ENCODE data around the gene ERICH2.

The ERICH2 gene

GRCh38 chr2:170739507-170740046, 30.6 kb upstream of the ERICH2 start:
- Histone ChIP-seq H3K4me3 (ENCODE audit: low read length) (no peak overlapping the region), H3K27me3 (replicated peaks; ENCODE audit: insufficient read depth, low read length) (no peaks in the 10 kb centered on the region), H3K27ac (ENCODE audit: low read length) (no peak overlapping the region), H3K79me2 (ENCODE audit: low read length) (no peaks in the 10 kb centered on the region), H3K4me1 (ENCODE audit: low read length) (no peaks in the 10 kb centered on the region), H3K9me2 (replicated peaks; ENCODE audit: insufficient read depth, low read length) (no peaks in the 10 kb centered on the region), H3K4me2 (ENCODE audit: low read depth, low read length) (no peak overlapping the region), H2AFZ (ENCODE audit: low read length) (no peak overlapping the region), H3K36me3 (replicated peaks; ENCODE audit: insufficient read depth, low read length) (no peaks in the 10 kb centered on the region), H3K9ac (ENCODE audit: low read length) (no peak overlapping the region), H4K20me1 (ENCODE audit: insufficient read depth, low read length) (no peaks in the 10 kb centered on the region), H3K9me3 (replicated peaks; ENCODE audit: insufficient read depth, low read length) (no peaks in the 10 kb centered on the region), H3F3A (ENCODE audit: insufficient read depth, low read length) (no peaks in the 10 kb centered on the region)
- DNase-seq, result no peak
- TF ChIP-seq EZH2 (optimal IDR thresholded peaks at IDR 0.05; ENCODE audit: low read depth, low read length), result no peak
- TF ChIP-seq CTCF (IDR thresholded peaks at IDR 0.05; ENCODE audit: low read length), result no peak
- no peak for TF ChIP-seq EZH2phosphoT487 (IDR thresholded peaks at IDR 0.05; ENCODE audit: low read length)

- no peaks in the 10 kb centered on the region for H3K27me3 ChIP-seq (replicated peaks; ENCODE audit: insufficient read depth, low read length)
- no peaks in the 10 kb centered on the region for H3K4me1 ChIP-seq (ENCODE audit: low read length)
- TF ChIP-seq EZH2phosphoT487 (IDR thresholded peaks at IDR 0.05; ENCODE audit: low read length) (no peak), EZH2 (optimal IDR thresholded peaks at IDR 0.05; ENCODE audit: low read depth, low read length) (no peak), CTCF (IDR thresholded peaks at IDR 0.05; ENCODE audit: low read length) (no peak)
- no peak for DNase-seq
- no peaks in the 10 kb centered on the region for H3K79me2 ChIP-seq (ENCODE audit: low read length)
- H3K27ac ChIP-seq (ENCODE audit: low read length), result no peak overlapping the region
- no peak overlapping the region for H3K4me2 ChIP-seq (ENCODE audit: low read depth, low read length)
- no peak overlapping the region for H3K4me3 ChIP-seq (ENCODE audit: low read length)
- H3F3A ChIP-seq (ENCODE audit: insufficient read depth, low read length), result no peaks in the 10 kb centered on the region
- no peak overlapping the region for H3K9ac ChIP-seq (ENCODE audit: low read length)
- H2AFZ ChIP-seq (ENCODE audit: low read length), result no peak overlapping the region
- no peaks in the 10 kb centered on the region for H3K9me2 ChIP-seq (replicated peaks; ENCODE audit: insufficient read depth, low read length)
- H3K9me3 ChIP-seq (replicated peaks; ENCODE audit: insufficient read depth, low read length), result no peaks in the 10 kb centered on the region
- H4K20me1 ChIP-seq (ENCODE audit: insufficient read depth, low read length), result no peaks in the 10 kb centered on the region
- no peaks in the 10 kb centered on the region for H3K36me3 ChIP-seq (replicated peaks; ENCODE audit: insufficient read depth, low read length)
These were observed 29.5 kb upstream of the ERICH2 start for GRCh38 chr2:170740660-170741059.

GRCh38 chr2:170742000-170742399, 28.2 kb upstream of the ERICH2 start:
- Histone ChIP-seq H3K4me1 (ENCODE audit: low read length) (no peaks in the 10 kb centered on the region), H3K4me3 (ENCODE audit: low read length) (no peak overlapping the region), H3F3A (ENCODE audit: insufficient read depth, low read length) (no peaks in the 10 kb centered on the region), H3K27ac (ENCODE audit: low read length) (no peak overlapping the region), H3K27me3 (replicated peaks; ENCODE audit: insufficient read depth, low read length) (no peaks in the 10 kb centered on the region), H3K4me2 (ENCODE audit: low read depth, low read length) (no peak overlapping the region), H3K36me3 (replicated peaks; ENCODE audit: insufficient read depth, low read length) (no peaks in the 10 kb centered on the region), H3K9me3 (replicated peaks; ENCODE audit: insufficient read depth, low read length) (no peaks in the 10 kb centered on the region), H3K79me2 (ENCODE audit: low read length) (no peaks in the 10 kb centered on the region), H3K9me2 (replicated peaks; ENCODE audit: insufficient read depth, low read length) (no peaks in the 10 kb centered on the region), H2AFZ (ENCODE audit: low read length) (no peak overlapping the region), H3K9ac (ENCODE audit: low read length) (no peak overlapping the region), H4K20me1 (ENCODE audit: insufficient read depth, low read length) (no peaks in the 10 kb centered on the region)
- TF ChIP-seq EZH2phosphoT487 (IDR thresholded peaks at IDR 0.05; ENCODE audit: low read length) (no peak), CTCF (IDR thresholded peaks at IDR 0.05; ENCODE audit: low read length) (no peak), EZH2 (optimal IDR thresholded peaks at IDR 0.05; ENCODE audit: low read depth, low read length) (no peak)
- DNase-seq, result no peak
